ENCODE measurements around the gene TTC13.

DNA sequence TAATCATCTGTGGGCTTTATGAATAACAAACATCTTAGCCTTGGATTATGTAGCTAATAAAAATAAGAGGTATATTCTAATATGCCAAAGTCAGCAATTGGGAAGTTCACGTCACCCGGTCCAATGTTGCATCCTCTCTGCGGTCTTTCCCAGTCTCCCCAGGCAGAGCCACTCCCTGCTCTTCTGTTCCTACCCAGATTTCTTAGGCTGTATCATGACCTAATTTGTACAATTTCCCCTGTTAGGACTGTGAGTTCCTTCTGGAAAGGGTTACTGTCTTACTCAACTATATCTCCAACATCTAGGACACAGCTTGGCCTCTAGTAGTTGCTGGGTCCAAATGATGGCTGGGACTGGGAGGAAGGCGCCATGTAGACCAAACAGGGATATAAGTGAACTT is 80.5 kb downstream of the TTC13 start:
- TF ChIP-seq POLR2A (IDR thresholded peaks at IDR 0.05) (no peak), POLR2AphosphoS5 (IDR thresholded peaks at IDR 0.05) (no peak)
- TF ChIP-seq, protein P1, sequence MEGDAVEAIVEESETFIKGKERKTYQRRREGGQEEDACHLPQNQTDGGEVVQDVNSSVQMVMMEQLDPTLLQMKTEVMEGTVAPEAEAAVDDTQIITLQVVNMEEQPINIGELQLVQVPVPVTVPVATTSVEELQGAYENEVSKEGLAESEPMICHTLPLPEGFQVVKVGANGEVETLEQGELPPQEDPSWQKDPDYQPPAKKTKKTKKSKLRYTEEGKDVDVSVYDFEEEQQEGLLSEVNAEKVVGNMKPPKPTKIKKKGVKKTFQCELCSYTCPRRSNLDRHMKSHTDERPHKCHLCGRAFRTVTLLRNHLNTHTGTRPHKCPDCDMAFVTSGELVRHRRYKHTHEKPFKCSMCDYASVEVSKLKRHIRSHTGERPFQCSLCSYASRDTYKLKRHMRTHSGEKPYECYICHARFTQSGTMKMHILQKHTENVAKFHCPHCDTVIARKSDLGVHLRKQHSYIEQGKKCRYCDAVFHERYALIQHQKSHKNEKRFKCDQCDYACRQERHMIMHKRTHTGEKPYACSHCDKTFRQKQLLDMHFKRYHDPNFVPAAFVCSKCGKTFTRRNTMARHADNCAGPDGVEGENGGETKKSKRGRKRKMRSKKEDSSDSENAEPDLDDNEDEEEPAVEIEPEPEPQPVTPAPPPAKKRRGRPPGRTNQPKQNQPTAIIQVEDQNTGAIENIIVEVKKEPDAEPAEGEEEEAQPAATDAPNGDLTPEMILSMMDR (IDR thresholded peaks at IDR 0.05 in 8 of 11, conservative IDR thresholded peaks at IDR 0.05 in 3 of 11), result no peak

Data from spleen (tissue), 7 donors.